ENCODE results near the gene NFASC. TPM values are rescaled to one million over a fixed set of nuclear protein-coding genes. Genes with fewer than 3 reads are reported as not detected.

Gene NFASC
- polyA plus RNA-seq, 3 donors: 0.08 TPM; not detected in 2

DNA sequence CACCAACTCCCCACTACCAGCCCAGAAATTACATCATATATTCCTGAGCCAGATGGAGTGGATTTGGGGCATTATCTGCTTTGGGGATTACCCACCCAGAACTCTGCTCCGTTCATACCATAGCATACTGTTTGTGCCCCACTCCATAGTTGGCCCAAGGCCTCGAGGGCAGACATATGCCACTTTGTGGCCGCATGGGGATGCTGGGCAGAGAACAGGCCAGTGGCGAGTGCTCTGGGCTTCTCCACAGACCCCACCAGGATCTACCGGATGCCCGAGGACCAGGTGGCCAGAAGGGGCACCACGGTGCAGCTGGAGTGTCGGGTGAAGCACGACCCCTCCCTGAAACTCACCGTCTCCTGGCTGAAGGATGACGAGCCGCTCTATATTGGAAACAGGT is 104.4 kb downstream of the NFASC start:
- DNase-seq: no peak
- H3K4me3 ChIP-seq (replicated peaks in 1 of 3; ENCODE audit: low read depth in 2 of 3, low read length in 3 of 3): no peak overlapping the region
- Mint-ChIP-seq H3K9me3 (no peaks in the 10 kb centered on the region), H3K4me3 (no peak overlapping the region), H3K4me1 (peaks cover 41% of the 10 kb centered on the region), H3K27ac (no peak overlapping the region), H3K36me3 (no peaks in the 10 kb centered on the region), H3K27me3 (ENCODE audit: low read depth in 3 of 3) (peaks cover 0 to 12% (median 11%) of the 10 kb centered on the region in 3 donors)
- TF ChIP-seq, protein P1, sequence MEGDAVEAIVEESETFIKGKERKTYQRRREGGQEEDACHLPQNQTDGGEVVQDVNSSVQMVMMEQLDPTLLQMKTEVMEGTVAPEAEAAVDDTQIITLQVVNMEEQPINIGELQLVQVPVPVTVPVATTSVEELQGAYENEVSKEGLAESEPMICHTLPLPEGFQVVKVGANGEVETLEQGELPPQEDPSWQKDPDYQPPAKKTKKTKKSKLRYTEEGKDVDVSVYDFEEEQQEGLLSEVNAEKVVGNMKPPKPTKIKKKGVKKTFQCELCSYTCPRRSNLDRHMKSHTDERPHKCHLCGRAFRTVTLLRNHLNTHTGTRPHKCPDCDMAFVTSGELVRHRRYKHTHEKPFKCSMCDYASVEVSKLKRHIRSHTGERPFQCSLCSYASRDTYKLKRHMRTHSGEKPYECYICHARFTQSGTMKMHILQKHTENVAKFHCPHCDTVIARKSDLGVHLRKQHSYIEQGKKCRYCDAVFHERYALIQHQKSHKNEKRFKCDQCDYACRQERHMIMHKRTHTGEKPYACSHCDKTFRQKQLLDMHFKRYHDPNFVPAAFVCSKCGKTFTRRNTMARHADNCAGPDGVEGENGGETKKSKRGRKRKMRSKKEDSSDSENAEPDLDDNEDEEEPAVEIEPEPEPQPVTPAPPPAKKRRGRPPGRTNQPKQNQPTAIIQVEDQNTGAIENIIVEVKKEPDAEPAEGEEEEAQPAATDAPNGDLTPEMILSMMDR (IDR thresholded peaks at IDR 0.05): no peak
- no peak overlapping the region for H3K4me2 ChIP-seq (replicated peaks; ENCODE audit: extremely low read depth, low read length, poor library complexity, severe bottlenecking)
- no peaks in the 10 kb centered on the region for H4K20me1 ChIP-seq (ENCODE audit: insufficient read depth, low read length)
- no peak overlapping the region for H3K27ac ChIP-seq (ENCODE audit: low read depth in 1 of 2, low read length in 2 of 2)
- no peaks in the 10 kb centered on the region for H3K9me3 ChIP-seq (replicated peaks in 1 of 2; ENCODE audit: control insufficient read depth in 1 of 2, insufficient read depth in 1 of 2, low read length in 2 of 2)
- H2AFZ ChIP-seq (ENCODE audit: insufficient read depth, low read depth, low read length, poor library complexity, severe bottlenecking): no peak overlapping the region
- no peak overlapping the region for H3K9ac ChIP-seq (ENCODE audit: insufficient read depth, low read length, poor library complexity, severe bottlenecking)
- H3K4me1 ChIP-seq (ENCODE audit: control insufficient read depth in 1 of 2, insufficient read depth in 2 of 2, low read length in 2 of 2): peaks cover 32 to 42% of the 10 kb centered on the region in 2 donors
- WGBS (ENCODE audit: insufficient coverage): 72% methylated on average over 7 of the region's 12 CpGs
- intact Hi-C loops (cut with micrococcal nuclease): no loop called here
- H3K79me2 ChIP-seq (ENCODE audit: insufficient read depth, low read length): no peaks in the 10 kb centered on the region
- H3K27me3 ChIP-seq (ENCODE audit: control insufficient read depth in 2 of 2, insufficient read depth in 2 of 2, low read length in 2 of 2): no peaks in the 10 kb centered on the region
- no peaks in the 10 kb centered on the region for H3K36me3 ChIP-seq (replicated peaks in 1 of 2; ENCODE audit: control insufficient read depth in 1 of 2, insufficient read depth in 2 of 2, low read length in 2 of 2)

DNA sequence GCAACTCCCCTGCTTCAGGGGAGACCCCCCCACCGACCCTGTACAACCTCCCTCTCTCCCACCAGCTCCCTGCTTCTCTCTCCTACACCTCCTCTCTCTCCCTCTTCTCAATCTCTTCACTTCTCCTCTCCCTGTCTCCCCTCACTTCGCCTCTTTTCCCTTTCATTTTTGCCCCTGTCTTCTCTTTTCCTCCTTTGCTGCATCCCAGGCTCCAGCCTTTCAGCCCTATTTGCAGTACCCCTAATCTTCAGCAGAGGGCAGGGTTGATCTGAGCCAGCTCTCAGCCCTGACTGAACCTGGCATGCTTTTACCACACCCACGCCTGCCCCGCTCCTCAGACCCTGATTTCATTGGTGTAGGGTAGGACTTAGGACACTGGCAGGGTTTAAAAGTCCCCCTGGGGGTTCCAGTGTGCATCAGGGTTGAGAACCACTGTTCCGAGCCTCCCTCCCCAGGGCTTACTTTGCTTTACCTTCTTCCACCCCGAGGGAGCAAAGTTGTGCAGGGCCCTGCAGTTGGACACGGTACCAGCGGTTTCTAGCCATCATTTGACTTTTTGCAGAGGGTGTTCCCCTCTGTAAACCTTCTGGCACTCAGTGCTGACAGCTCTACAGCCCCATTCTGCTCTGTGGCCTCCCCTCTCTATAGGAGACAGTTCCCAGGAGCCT is 105.0 kb downstream of the NFASC start:
- H4K20me1 ChIP-seq (ENCODE audit: insufficient read depth, low read length): no peaks in the 10 kb centered on the region
- no peaks in the 10 kb centered on the region for H3K36me3 ChIP-seq (replicated peaks in 1 of 2; ENCODE audit: control insufficient read depth in 1 of 2, insufficient read depth in 2 of 2, low read length in 2 of 2)
- H3K4me2 ChIP-seq (replicated peaks; ENCODE audit: extremely low read depth, low read length, poor library complexity, severe bottlenecking): no peak overlapping the region
- no peaks in the 10 kb centered on the region for H3K79me2 ChIP-seq (ENCODE audit: insufficient read depth, low read length)
- H3K27ac ChIP-seq (ENCODE audit: low read depth in 1 of 2, low read length in 2 of 2): no peak overlapping the region
- H3K9me3 Mint-ChIP-seq: no peaks in the 10 kb centered on the region
- H3K4me3 Mint-ChIP-seq: no peak overlapping the region
- peaks cover 34% of the 10 kb centered on the region for H3K4me1 Mint-ChIP-seq
- H3K27me3 Mint-ChIP-seq (ENCODE audit: low read depth in 3 of 3): peaks cover 0 to 11% (median 11%) of the 10 kb centered on the region in 3 donors
- no peaks in the 10 kb centered on the region for H3K9me3 ChIP-seq (replicated peaks in 1 of 2; ENCODE audit: control insufficient read depth in 1 of 2, insufficient read depth in 1 of 2, low read length in 2 of 2)
- peaks cover 26 to 35% of the 10 kb centered on the region in 2 donors for H3K4me1 ChIP-seq (ENCODE audit: control insufficient read depth in 1 of 2, insufficient read depth in 2 of 2, low read length in 2 of 2)
- H3K27me3 ChIP-seq (ENCODE audit: control insufficient read depth in 2 of 2, insufficient read depth in 2 of 2, low read length in 2 of 2): no peaks in the 10 kb centered on the region
- no peaks in the 10 kb centered on the region for H3K36me3 Mint-ChIP-seq
- intact Hi-C loops (cut with micrococcal nuclease): no loop called here
- H3K27ac Mint-ChIP-seq: peak overlapping the region in 1 of 7 donors; percentile 10
- H3K4me3 ChIP-seq (replicated peaks in 1 of 3; ENCODE audit: low read depth in 2 of 3, low read length in 3 of 3): no peak overlapping the region
- TF ChIP-seq, protein P1 (IDR thresholded peaks at IDR 0.05): peak; percentile 87
- no peak overlapping the region for H3K9ac ChIP-seq (ENCODE audit: insufficient read depth, low read length, poor library complexity, severe bottlenecking)
- H2AFZ ChIP-seq (ENCODE audit: insufficient read depth, low read depth, low read length, poor library complexity, severe bottlenecking): no peak overlapping the region
- DNase-seq: peak; percentile 22 to 37 (median 33)
- WGBS (ENCODE audit: insufficient coverage): 71% methylated on average over 5 of the region's 8 CpGs

Measured in CD14-positive monocyte (primary cell).